Ovary (tissue), 3 donors: ENCODE data around the gene VHLL.

Source experiments
- EP300 ChIP-seq: sonication (generic); formaldehyde crosslinking; IDR thresholded peaks from one replicate; pipeline ENCODE4 v1.6.1; 2017; ENCODE audit warnings: antibody characterized with exemption
- POLR2A ChIP-seq: fragments of 450-650 bp; IDR thresholded peaks from one replicate; pipeline ENCODE4 v1.6.1; 2017; ENCODE audit warnings: antibody characterized with exemption, mild to moderate bottlenecking, moderate library complexity
- TF ChIP-seq, protein P1 (sequence below), 3 donors: fragments of 450-650 bp in 2 of 3; fragments of 200-600 bp in 1 of 3; IDR thresholded peaks; one replicate each; pipeline versions ENCODE4 v1.5.1 to v1.8.0; 2016 to 2022; ENCODE audit warnings: antibody characterized with exemption in 3 of 3, mild to moderate bottlenecking in 1 of 3
- donor health status: DM: no; HTN: no; CAD: no.

DNA sequence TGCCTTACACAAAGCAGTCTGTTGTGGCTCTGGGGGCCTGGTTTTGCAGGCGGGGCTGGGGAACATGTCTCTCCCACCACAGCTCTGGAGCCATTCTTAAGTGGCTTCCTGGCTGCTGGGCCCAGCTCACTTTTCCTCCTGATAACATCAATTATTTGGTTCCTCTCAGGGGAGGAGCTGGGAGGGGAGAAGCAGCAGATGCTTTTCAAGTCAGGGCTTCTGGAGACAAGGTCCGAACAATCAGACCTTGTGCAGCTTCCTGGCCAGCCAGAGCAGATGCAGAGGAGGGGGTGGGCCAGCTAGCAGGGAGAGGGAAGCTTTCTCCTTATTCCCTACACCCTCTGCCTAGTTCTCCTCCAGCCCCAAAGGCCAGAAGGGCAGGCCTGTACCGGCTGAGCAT, 47.6 kb downstream of the VHLL start:
- TF ChIP-seq POLR2A (no peak), EP300 (no peak)
- TF ChIP-seq, protein P1, sequence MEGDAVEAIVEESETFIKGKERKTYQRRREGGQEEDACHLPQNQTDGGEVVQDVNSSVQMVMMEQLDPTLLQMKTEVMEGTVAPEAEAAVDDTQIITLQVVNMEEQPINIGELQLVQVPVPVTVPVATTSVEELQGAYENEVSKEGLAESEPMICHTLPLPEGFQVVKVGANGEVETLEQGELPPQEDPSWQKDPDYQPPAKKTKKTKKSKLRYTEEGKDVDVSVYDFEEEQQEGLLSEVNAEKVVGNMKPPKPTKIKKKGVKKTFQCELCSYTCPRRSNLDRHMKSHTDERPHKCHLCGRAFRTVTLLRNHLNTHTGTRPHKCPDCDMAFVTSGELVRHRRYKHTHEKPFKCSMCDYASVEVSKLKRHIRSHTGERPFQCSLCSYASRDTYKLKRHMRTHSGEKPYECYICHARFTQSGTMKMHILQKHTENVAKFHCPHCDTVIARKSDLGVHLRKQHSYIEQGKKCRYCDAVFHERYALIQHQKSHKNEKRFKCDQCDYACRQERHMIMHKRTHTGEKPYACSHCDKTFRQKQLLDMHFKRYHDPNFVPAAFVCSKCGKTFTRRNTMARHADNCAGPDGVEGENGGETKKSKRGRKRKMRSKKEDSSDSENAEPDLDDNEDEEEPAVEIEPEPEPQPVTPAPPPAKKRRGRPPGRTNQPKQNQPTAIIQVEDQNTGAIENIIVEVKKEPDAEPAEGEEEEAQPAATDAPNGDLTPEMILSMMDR (IDR thresholded peaks at IDR 0.05): no peak
